Measurements from ENCODE around the gene INTS2.

- no peak for TF ChIP-seq CTCF (IDR thresholded peaks at IDR 0.05; ENCODE audit: insufficient read depth, low read length, poor library complexity, severe bottlenecking)
- TF ChIP-seq EZH2phosphoT487 (conservative IDR thresholded peaks at IDR 0.05; ENCODE audit: low read length): no peak
These were observed 19.7 kb upstream of the INTS2 start for GRCh38 chr17:61947367-61948078.
